Measurements from ENCODE around the gene ACSS3. TPM values are rescaled to one million over a fixed set of nuclear protein-coding genes. Genes with fewer than 3 reads are reported as not detected.

The ACSS3 gene
- total RNA-seq, 2 experiments from 2014 or later: not detected

- H3K4me1 Mint-ChIP-seq (ENCODE audit: low read depth): no peaks in the 10 kb centered on the region
- ChIA-PET CTCF (no interaction called here), POLR2A (no interaction called here)
- H3K36me3 Mint-ChIP-seq (ENCODE audit: low read depth): no peaks in the 10 kb centered on the region
- ATAC-seq: no peak
- no peak overlapping the region for H3K4me3 Mint-ChIP-seq
- no peak for DNase-seq
- intact Hi-C loops (cut with micrococcal nuclease): no loop called here
- no peak for TF ChIP-seq CTCF (IDR thresholded peaks at IDR 0.05)
- H3K27ac Mint-ChIP-seq: no peak overlapping the region
- peaks cover 7% of the 10 kb centered on the region for H3K9me3 Mint-ChIP-seq
- H3K27me3 Mint-ChIP-seq: no peaks in the 10 kb centered on the region
These were observed 7.0 kb upstream of the ACSS3 start for GRCh38 chr12:81070846-81071245.

GRCh38 chr12:81075539-81075938 lies 2.3 kb upstream of the ACSS3 start:
- Mint-ChIP-seq H3K4me3 (no peak overlapping the region), H3K4me1 (ENCODE audit: low read depth) (no peaks in the 10 kb centered on the region), H3K9me3 (peaks cover 5% of the 10 kb centered on the region), H3K36me3 (ENCODE audit: low read depth) (no peaks in the 10 kb centered on the region), H3K27ac (no peak overlapping the region), H3K27me3 (peaks cover 18% of the 10 kb centered on the region)
- intact Hi-C loops (cut with micrococcal nuclease): no loop called here
- DNase-seq (no peak), ATAC-seq (no peak)
- TF ChIP-seq CTCF (IDR thresholded peaks at IDR 0.05): no peak
- ChIA-PET POLR2A (no interaction called here), CTCF (interaction anchor here (0.5 kb wide), 1 partner anchor 192 kb away, joined by 3 read pairs; no protein-coding TSS in a partner anchor)

- Mint-ChIP-seq H3K4me3 (no peak overlapping the region), H3K27me3 (peaks cover 18% of the 10 kb centered on the region), H3K27ac (no peak overlapping the region), H3K9me3 (no peaks in the 10 kb centered on the region), H3K36me3 (ENCODE audit: low read depth) (no peaks in the 10 kb centered on the region), H3K4me1 (ENCODE audit: low read depth) (no peaks in the 10 kb centered on the region)
- ATAC-seq (no peak), DNase-seq (no peak)
- no peak for TF ChIP-seq CTCF (IDR thresholded peaks at IDR 0.05)
- intact Hi-C loops (cut with micrococcal nuclease): no loop called here
- ChIA-PET CTCF (no interaction called here), POLR2A (no interaction called here)
These were observed 572 bp upstream of the ACSS3 start for GRCh38 chr12:81077329-81077685.

GRCh38 chr12:81078469-81079196 lies 754 bp downstream of the ACSS3 start:
- ChIA-PET POLR2A (no interaction called here), CTCF (no interaction called here)
- intact Hi-C loops (cut with micrococcal nuclease): no loop called here
- peaks cover 3% of the 10 kb centered on the region for H3K9me3 Mint-ChIP-seq
- no peak overlapping the region for H3K4me3 Mint-ChIP-seq
- H3K4me1 Mint-ChIP-seq (ENCODE audit: low read depth): no peaks in the 10 kb centered on the region
- ATAC-seq (no peak), DNase-seq (no peak)
- TF ChIP-seq CTCF (IDR thresholded peaks at IDR 0.05): no peak
- no peak overlapping the region for H3K27ac Mint-ChIP-seq
- peaks cover 18% of the 10 kb centered on the region for H3K27me3 Mint-ChIP-seq
- no peaks in the 10 kb centered on the region for H3K36me3 Mint-ChIP-seq (ENCODE audit: low read depth)

GRCh38 chr12:81079280-81080076 lies 1.6 kb downstream of the ACSS3 start:
- CTCF ChIA-PET: no interaction called here
- Mint-ChIP-seq H3K4me3 (no peak overlapping the region), H3K27me3 (peaks cover 18% of the 10 kb centered on the region), H3K4me1 (ENCODE audit: low read depth) (no peaks in the 10 kb centered on the region), H3K9me3 (peaks cover 3% of the 10 kb centered on the region), H3K36me3 (ENCODE audit: low read depth) (no peaks in the 10 kb centered on the region), H3K27ac (no peak overlapping the region)
- DNase-seq (no peak), ATAC-seq (no peak)
- TF ChIP-seq CTCF (IDR thresholded peaks at IDR 0.05): no peak
- intact Hi-C loops (cut with micrococcal nuclease): no loop called here
- POLR2A ChIA-PET: no interaction called here

Measured in activated CD8-positive, alpha-beta T cell treated with anti-CD3 and anti-CD28 coated beads for 36 hours (primary cell).